Activated CD4-positive, CD25-positive, alpha-beta regulatory T cell (primary cell): Measurements from ENCODE around the gene ABR.
"Not testable (repeated sequence)": the region's sequence is repeated elsewhere in the genome, so short reads cannot be mapped to it uniquely, and the experiment has no call there.

Source experiments
- DNase-seq, 4 experiments: peaks; one replicate each; lab custom pipeline; 2025; lab: John Stamatoyannopoulos, UW

The ABR gene

GRCh38 chr17:981292-981658 is 198.5 kb downstream of the ABR start:
- no peak for DNase-seq

DNA sequence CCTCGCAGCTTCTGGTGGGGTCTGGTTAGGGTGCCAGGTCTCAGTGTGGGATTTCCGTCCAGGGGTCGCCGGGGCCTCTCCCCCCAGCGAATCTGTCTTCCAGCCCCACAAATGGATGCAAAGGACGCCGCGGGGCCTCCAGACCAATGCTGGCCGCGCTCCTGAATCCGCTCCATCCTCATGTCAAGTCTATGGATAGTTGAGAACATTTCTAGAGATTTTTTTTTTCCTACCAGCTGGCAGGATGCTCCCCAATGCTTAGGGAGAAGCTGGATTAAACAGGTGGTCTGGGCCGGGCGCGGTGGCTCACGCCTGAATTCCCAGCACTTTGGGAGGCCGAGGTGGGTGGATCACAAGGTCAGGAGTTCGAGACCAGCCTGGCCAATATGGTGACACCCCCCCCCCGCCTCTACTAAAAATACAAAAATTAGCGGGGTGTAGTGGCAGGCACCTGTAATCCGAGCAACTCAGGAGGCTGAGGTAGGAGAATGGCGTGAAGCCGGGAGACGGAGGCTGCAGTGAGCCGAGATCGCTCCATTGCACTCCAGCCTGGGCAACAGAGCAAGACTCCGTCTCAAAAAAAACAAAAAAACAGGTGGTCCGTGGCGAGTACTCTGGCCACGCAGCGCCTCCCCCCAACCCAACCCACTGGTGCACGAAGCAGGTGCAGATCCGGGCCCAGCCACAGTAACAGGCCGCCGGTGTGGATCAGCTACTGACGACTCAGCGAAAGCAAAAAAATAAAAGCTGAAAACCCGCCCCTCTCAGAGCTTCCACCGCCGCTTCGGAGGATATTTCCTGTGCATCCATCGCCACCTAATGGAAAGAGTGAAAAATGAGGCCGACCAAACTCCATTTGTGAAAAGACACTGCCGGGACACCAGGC is 199.1 kb downstream of the ABR start:
- DNase-seq = peak; percentile 33 to 67 (median 54)

- peak; percentile 82 to 95 (median 88) for DNase-seq
Observed at GRCh38 chr17:979539-980405, 200.0 kb downstream of the ABR start, which contains the start of gene NXN. TSS of gene NXN (minus strand) at chr17:979776.

DNA sequence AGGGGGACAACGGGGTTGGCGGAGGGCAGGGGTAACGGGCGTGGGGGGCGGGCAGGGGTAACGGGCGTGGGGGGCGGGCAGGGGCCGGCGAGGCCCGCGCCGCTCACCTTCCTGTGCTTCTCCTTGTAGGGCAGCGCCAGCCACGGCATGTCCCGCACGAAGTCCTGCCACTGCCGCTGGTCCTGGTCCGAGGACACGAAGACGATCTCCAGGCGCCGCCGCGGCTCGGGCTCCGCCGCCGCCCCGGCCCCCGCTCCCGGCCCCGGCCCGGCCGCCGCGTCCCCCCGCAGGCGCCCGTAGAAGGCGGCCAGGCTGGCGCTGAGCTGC is 200.6 kb downstream of the ABR start:
- no peak for DNase-seq

GRCh38 chr17:978103-979093 is 201.4 kb downstream of the ABR start:
- no peak for DNase-seq

DNA sequence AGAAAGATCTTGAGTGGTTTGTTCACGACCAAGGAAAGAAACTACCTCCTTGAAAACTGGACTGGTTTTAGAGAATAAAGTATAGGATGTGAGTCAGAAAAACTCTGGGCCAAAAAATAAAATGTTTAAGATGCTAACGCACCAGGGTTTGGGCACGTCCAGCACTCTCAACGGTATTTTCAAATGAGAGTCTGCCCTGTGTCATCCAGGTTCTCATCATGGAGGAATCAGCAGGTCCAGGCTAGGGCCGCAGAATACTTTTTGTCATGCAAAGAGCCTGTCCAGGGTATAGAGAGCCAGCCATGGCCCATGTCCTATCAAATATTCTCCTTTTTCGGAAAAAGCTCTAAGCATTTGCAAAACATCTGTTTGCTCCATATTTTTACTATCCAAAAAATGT is 202.6 kb downstream of the ABR start:
- no peak for DNase-seq

- no peak for DNase-seq
Observed at GRCh38 chr17:976312-976711, 203.5 kb downstream of the ABR start.

DNA sequence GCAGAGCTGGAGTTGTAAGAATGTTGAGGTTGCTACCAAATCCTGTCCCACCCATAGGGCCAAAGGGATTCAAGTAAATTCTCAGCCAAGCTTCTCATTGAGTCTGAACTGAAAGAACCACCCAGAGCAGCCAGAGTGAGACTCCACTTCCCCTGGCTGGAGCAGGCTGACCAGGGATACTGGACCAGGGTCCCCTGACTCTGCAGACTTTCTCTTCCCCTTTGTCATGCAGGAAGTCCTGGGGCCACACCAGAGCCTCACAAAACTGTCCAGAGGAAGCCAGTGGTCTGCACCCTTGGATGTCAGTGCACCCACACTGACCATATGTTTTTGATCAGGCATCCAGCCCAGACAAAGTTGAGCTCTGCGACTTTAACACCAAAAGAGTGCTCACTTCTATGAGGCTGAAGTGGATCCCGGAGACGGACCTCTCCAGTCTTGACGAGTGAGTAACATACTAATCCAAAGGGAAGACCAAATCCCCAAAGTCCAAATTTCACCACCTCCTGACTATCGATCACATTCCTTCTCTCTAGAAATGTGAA is 204.3 kb downstream of the ABR start:
- no peak for DNase-seq

GRCh38 chr17:974778-975177 is 205.0 kb downstream of the ABR start:
- DNase-seq = not testable (repeated sequence)

GRCh38 chr17:973053-973452 is 206.7 kb downstream of the ABR start:
- DNase-seq = no peak

DNA sequence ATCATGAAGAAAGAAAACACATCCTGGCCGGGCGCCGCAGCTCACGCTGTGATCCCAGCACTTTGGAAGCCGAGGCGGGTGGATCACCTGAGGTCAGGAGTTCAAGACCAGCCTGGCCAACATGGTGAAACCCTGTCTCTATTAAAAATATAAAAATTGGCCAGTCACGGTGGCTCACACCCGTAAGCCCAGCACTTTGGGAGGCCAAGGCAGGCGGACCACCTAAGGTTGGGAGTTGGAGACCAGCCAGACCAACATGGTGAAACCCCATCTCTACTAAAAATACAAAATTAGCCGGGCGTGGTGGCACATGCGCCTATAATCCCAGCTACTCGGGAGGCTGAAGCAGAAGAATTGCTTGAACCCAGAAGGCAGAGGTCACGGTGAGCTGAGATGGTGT is 207.9 kb downstream of the ABR start:
- DNase-seq = not testable (repeated sequence)

GRCh38 chr17:970364-970763 is 209.4 kb downstream of the ABR start:
- DNase-seq = no peak

DNA sequence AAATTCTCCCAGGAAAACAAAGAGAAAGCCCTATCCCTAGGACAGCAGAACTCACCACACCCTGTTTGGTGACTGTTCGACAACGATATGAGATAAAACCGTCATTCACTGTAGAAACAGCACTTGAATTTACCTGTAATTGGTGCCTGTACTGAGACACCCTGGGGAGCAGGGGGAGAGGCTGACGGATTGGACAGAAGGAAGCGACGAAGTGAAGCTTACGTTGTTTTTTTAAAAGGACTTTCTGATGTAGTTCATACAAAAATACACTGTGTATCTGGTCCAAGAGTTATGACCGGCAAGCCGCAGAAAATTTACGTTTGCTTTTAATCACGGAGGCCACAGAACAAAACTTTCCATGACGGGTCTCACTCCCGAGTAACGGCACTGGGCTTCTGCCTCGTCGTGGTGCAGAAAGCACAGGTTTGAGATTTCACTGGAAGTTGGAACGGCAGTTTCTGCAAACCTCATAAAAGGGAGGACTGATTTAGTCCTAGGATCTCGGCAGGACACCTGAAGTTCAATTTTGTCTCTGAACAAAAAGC is 209.9 kb downstream of the ABR start:
- no peak for DNase-seq

GRCh38 chr17:968812-969730 is 210.7 kb downstream of the ABR start:
- no peak for DNase-seq

DNA sequence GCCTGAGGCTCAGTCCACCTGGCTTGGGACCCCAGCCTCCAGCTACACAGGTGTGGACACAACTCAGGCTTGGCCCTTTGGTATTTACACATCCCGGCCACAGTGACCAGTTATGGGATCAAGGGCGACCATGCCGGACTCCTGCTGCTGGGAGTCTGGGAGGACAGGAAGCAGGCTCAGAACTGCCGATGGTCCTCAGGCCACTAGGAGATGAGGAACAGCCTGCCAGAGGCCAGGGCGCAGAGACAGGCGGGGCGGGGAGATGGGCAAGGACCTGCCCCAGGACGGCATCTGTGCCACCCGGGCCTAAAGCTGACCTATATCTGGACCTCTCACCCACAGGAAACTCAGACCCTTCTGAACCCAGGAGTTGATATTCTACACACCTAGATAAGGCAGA is 212.7 kb downstream of the ABR start:
- DNase-seq = no peak

DNA sequence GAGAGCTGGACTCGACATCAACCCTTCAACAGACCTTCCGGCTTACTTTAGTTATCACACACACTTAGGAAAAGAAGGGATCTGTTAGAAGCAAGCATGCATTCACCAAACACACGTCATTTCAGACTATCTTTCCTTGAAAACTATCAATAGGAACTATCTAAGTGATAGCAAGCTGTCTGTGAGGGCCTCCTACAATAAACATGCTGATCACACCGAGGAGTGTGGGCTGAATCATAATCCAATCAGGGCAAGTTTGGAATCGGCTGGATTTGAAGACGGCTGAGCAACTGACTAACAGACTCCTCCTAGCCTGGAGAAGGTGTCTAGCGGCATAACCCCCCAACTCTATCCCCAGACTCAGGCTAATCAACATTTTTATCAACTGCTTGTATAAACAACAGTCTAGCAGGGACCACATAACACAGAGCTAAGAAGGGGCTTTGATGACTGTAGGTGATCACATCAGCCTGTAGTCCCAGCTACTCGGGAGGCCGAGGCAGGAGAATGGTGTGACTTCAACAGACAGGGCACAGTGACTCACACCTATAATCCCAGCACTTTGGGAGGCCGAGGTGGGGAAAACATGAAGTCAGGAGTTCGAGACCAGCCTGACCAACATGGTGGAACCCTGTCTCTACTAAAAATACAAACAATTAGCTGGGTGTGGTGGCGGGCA is 214.3 kb downstream of the ABR start:
- DNase-seq = no peak

GRCh38 chr17:964876-965275 is 214.9 kb downstream of the ABR start:
- DNase-seq = no peak

- no peak for DNase-seq
Observed at GRCh38 chr17:962670-963069, 217.1 kb downstream of the ABR start.

DNA sequence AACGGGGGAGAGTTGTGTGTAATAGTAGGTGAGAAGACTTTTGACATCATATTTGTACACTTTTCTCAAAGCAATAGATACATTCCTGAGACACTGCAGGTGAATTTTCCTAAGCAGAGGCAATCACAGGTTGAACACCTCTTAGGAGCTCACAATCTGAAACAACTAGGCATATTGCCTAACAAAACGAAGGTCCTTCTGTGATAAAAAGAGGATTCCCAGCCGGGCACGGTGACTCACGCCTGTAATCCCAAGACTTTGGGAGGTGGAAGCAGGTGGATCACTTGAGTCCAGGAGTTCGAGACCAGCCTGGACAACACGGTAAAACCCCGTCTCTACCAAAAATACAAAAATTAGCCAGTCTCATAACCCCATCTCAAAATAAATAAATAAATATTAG is 217.6 kb downstream of the ABR start:
- DNase-seq = no peak
